ENCODE measurements around the gene COX6B1. TPM values are rescaled to one million over a fixed set of nuclear protein-coding genes. Genes with fewer than 3 reads are reported as not detected.

Gene COX6B1
- total RNA-seq, 4 donors from 2014 or later = 139 to 941 (median 369) TPM

- Histone ChIP-seq H3K4me3 (replicated peaks in 1 of 3) (no peak overlapping the region), H3K36me3 (peaks cover 56 to 82% of the 10 kb centered on the region in 2 donors), H3K27ac (no peak overlapping the region), H3K9me3 (no peaks in the 10 kb centered on the region), H3K27me3 (no peaks in the 10 kb centered on the region), H3K4me1 (no peaks in the 10 kb centered on the region)
- intact Hi-C loops (cut with DNase I) = no loop called here
- TF ChIP-seq POLR2A (IDR thresholded peaks at IDR 0.05) (no peak), CTCF (IDR thresholded peaks at IDR 0.05) (no peak)
- no peak for DNase-seq
- WGBS, 2 donors = 94 to 97% methylated on average over 4 of the region's 4 CpGs
Observed at GRCh38 chr19:35655600-35655999, 7.5 kb downstream of the COX6B1 start.

GRCh38 chr19:35656700-35657099 is 8.6 kb downstream of the COX6B1 start:
- H3K36me3 ChIP-seq = peaks cover 57 to 74% of the 10 kb centered on the region in 2 donors
- no peak overlapping the region for H3K27ac ChIP-seq

GRCh38 chr19:35657904-35658700 is 10.0 kb downstream of the COX6B1 start:
- TF ChIP-seq POLR2A (IDR thresholded peaks at IDR 0.05) = no peak
- no peak for TF ChIP-seq CTCF (IDR thresholded peaks at IDR 0.05)

More at GRCh38 chr19:35656700-35657099, 8.6 kb downstream of the COX6B1 start:
- 91 to 100% methylated on average over 6 of the region's 6 CpGs for whole genome bisulfite sequencing, 2 donors
- Histone ChIP-seq H3K9me3 (no peaks in the 10 kb centered on the region), H3K4me3 (replicated peaks in 1 of 3) (no peak overlapping the region), H3K4me1 (no peaks in the 10 kb centered on the region), H3K27me3 (no peaks in the 10 kb centered on the region)
- intact Hi-C loops (cut with DNase I) = no loop called here
- DNase-seq = no peak
- TF ChIP-seq POLR2A (IDR thresholded peaks at IDR 0.05) (no peak), CTCF (IDR thresholded peaks at IDR 0.05) (no peak)

GRCh38 chr19:35661995-35662340 is 13.8 kb downstream of the COX6B1 start:
- Histone ChIP-seq H3K4me3 (replicated peaks in 1 of 3) (no peak overlapping the region), H3K27ac (no peak overlapping the region), H3K4me1 (no peaks in the 10 kb centered on the region), H3K9me3 (no peaks in the 10 kb centered on the region), H3K36me3 (peaks cover 24 to 36% of the 10 kb centered on the region in 2 donors), H3K27me3 (no peaks in the 10 kb centered on the region)
- 97 to 99% methylated on average over 6 of the region's 6 CpGs for WGBS, 2 donors
- no peak for DNase-seq
- TF ChIP-seq CTCF (IDR thresholded peaks at IDR 0.05) (no peak), POLR2A (IDR thresholded peaks at IDR 0.05) (no peak)
- intact Hi-C loops (cut with DNase I) = no loop called here

More at GRCh38 chr19:35657904-35658700, 10.0 kb downstream of the COX6B1 start:
- DNase-seq = no peak
- Histone ChIP-seq H3K27ac (no peak overlapping the region), H3K4me1 (no peaks in the 10 kb centered on the region), H3K27me3 (no peaks in the 10 kb centered on the region), H3K9me3 (no peaks in the 10 kb centered on the region), H3K4me3 (replicated peaks in 1 of 3) (no peak overlapping the region), H3K36me3 (peaks cover 57 to 61% of the 10 kb centered on the region in 2 donors)
- intact Hi-C loops (cut with DNase I) = no loop called here
- 88 to 95% methylated on average over 15 of the region's 15 CpGs for WGBS, 2 donors

- DNase-seq = no peak
- no peaks in the 10 kb centered on the region for H3K9me3 ChIP-seq
- H3K36me3 ChIP-seq = peaks cover 5 to 17% of the 10 kb centered on the region in 2 donors
- intact Hi-C loops (cut with DNase I) = no loop called here
- 85 to 95% methylated on average over 3 of the region's 3 CpGs for WGBS, 2 donors
- no peaks in the 10 kb centered on the region for H3K4me1 ChIP-seq
- no peak for TF ChIP-seq CTCF (IDR thresholded peaks at IDR 0.05)
- no peak for TF ChIP-seq POLR2A (IDR thresholded peaks at IDR 0.05)
- no peak overlapping the region for H3K27ac ChIP-seq
- no peak overlapping the region for H3K4me3 ChIP-seq (replicated peaks in 1 of 3)
- H3K27me3 ChIP-seq = no peaks in the 10 kb centered on the region
Observed at GRCh38 chr19:35663981-35664380, 15.9 kb downstream of the COX6B1 start.
